Measurements from ENCODE around the gene CFAP46. TPM values are rescaled to one million over a fixed set of nuclear protein-coding genes. Genes with fewer than 3 reads are reported as not detected.

CFAP46 gene
- total RNA-seq, 2 experiments from 2014 or later: 0.34 TPM; not detected in 1

DNA sequence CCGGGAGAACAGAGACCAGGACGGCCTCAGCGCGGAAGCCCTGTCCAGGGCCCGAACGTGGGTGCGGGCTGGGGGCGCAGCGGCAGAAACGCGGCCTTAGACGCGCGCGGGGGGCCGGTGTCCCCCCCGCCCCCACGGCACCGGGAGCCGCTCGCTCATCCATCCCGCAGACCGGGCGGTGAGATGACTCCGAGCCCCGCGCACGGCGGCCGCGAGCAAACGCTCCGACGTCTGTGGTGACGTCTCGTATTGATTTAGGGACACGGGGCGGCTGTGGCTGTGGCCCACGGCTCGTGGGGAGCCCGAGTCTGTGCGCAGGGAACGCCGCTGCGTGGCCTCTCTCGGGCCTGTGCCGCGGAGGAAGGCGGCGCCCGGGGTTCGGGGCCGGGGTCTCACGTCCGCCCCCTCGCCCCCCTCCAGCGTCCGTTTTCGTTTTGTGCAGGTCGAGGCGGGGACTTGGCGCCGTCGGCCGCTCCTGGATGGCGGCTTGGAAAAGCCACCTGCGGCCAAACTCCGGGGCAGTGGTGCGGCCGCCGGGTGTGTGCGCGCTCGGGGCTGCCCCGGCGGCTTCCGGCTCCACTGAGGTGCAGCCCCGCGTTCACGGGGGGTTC is 155.4 kb downstream of the CFAP46 start:
- ChIA-PET POLR2A (no interaction called here), CTCF (no interaction called here)
- peaks cover 2% of the 10 kb centered on the region for H3K4me1 Mint-ChIP-seq (ENCODE audit: low read depth)
- no peak overlapping the region for H3K27ac Mint-ChIP-seq
- peaks cover 13% of the 10 kb centered on the region for H3K36me3 Mint-ChIP-seq (ENCODE audit: low read depth)
- TF ChIP-seq, protein P1, sequence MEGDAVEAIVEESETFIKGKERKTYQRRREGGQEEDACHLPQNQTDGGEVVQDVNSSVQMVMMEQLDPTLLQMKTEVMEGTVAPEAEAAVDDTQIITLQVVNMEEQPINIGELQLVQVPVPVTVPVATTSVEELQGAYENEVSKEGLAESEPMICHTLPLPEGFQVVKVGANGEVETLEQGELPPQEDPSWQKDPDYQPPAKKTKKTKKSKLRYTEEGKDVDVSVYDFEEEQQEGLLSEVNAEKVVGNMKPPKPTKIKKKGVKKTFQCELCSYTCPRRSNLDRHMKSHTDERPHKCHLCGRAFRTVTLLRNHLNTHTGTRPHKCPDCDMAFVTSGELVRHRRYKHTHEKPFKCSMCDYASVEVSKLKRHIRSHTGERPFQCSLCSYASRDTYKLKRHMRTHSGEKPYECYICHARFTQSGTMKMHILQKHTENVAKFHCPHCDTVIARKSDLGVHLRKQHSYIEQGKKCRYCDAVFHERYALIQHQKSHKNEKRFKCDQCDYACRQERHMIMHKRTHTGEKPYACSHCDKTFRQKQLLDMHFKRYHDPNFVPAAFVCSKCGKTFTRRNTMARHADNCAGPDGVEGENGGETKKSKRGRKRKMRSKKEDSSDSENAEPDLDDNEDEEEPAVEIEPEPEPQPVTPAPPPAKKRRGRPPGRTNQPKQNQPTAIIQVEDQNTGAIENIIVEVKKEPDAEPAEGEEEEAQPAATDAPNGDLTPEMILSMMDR (IDR thresholded peaks at IDR 0.05): no peak
- H3K27me3 Mint-ChIP-seq: peaks cover 25% of the 10 kb centered on the region
- H3K4me3 Mint-ChIP-seq: no peak overlapping the region
- DNase-seq (no peak), ATAC-seq (no peak)
- H3K9me3 Mint-ChIP-seq: no peaks in the 10 kb centered on the region
- intact Hi-C loops (cut with micrococcal nuclease): no loop called here

DNA sequence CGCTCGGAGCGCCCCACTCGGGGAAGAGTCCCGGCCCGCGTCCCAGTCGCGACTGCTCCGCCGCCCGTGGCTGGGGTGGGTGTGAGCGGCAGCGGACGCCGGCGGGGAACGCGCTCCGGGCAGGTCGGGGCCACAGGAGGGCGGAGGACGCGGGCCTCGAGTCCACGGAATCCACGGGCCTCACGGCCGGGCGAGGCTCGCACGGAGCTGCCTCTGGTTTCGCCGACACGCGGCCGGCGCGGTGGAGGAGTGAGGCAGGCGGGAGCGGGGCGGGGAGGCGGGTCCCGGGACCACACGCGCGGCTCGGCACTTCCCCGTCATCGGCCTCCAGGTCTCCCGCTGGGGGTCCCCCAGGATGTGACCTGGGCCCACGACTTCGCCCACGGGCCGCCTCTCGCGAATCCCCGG is 155.9 kb downstream of the CFAP46 start:
- Mint-ChIP-seq H3K4me3 (no peak overlapping the region), H3K36me3 (ENCODE audit: low read depth) (peaks cover 16% of the 10 kb centered on the region), H3K4me1 (ENCODE audit: low read depth) (peaks cover 2% of the 10 kb centered on the region), H3K9me3 (no peaks in the 10 kb centered on the region), H3K27ac (no peak overlapping the region), H3K27me3 (peaks cover 25% of the 10 kb centered on the region)
- CTCF ChIA-PET: no interaction called here
- no peak for ATAC-seq
- POLR2A ChIA-PET: no interaction called here
- intact Hi-C loops (cut with micrococcal nuclease): no loop called here
- TF ChIP-seq, protein P1 (IDR thresholded peaks at IDR 0.05): no peak
- no peak for DNase-seq

DNA sequence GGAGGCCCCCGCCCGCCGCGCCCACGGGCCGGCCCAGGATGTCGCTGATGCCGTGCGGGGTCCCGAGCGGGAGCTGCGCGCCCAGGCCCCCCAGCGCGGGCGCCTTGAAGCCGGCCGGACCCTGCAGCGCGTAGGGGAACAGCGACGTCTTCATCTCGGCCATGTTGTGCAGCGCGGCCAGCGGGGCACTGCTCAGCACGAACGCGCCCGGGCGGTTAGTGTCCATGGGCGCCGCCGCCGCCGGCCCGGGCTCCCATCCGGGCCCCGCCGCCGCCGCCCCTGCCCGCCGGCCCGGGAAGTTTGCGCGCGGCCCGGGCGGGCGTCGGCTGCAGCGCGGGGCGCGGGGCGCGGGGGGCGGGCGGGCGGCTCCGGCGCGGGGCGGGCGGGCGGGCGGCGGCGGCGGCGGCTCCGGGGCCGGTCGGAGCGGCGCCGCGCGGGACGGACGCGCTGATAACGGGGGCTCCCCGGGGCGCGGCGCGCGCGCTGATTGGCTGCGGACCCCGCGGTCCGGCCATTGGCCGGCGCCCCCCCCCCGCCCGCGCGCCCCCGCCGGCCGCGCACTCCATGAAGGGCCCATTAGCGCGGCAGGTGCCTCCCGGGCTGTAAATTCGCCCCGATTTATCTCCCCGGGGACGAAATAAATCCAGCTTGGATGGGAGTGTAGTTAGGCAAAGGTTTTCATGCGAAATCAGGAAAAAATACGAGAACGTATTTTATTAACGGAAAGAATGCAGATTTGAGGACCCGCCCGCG is 156.5 kb downstream of the CFAP46 start, which contains the start of gene NKX6-2:
TSS of gene NKX6-2 (minus strand) at position 425 of the 753 bp plus-strand sequence. CDS start at position 226, 199 bp downstream.
- peaks cover 25% of the 10 kb centered on the region for H3K27me3 Mint-ChIP-seq
- DNase-seq (no peak), ATAC-seq (no peak)
- POLR2A ChIA-PET: no interaction called here
- TF ChIP-seq, protein P1 (IDR thresholded peaks at IDR 0.05): no peak
- H3K9me3 Mint-ChIP-seq: no peaks in the 10 kb centered on the region
- intact Hi-C loops (cut with micrococcal nuclease): no loop called here
- H3K36me3 Mint-ChIP-seq (ENCODE audit: low read depth): peaks cover 19% of the 10 kb centered on the region
- no peak within 1 kb of the TSS for H3K4me3 Mint-ChIP-seq
- no peak within 1 kb of the TSS for H3K27ac Mint-ChIP-seq
- CTCF ChIA-PET: no interaction called here
- peaks cover 2% of the 10 kb centered on the region for H3K4me1 Mint-ChIP-seq (ENCODE audit: low read depth)

- H3K36me3 Mint-ChIP-seq (ENCODE audit: low read depth): peaks cover 19% of the 10 kb centered on the region
- no peak overlapping the region for H3K4me3 Mint-ChIP-seq
- peaks cover 23% of the 10 kb centered on the region for H3K27me3 Mint-ChIP-seq
- H3K9me3 Mint-ChIP-seq: no peaks in the 10 kb centered on the region
- peaks cover 2% of the 10 kb centered on the region for H3K4me1 Mint-ChIP-seq (ENCODE audit: low read depth)
- ChIA-PET CTCF (no interaction called here), POLR2A (no interaction called here)
- H3K27ac Mint-ChIP-seq: no peak overlapping the region
- TF ChIP-seq, protein P1 (IDR thresholded peaks at IDR 0.05): no peak
- intact Hi-C loops (cut with micrococcal nuclease): no loop called here
- no peak for DNase-seq
- no peak for ATAC-seq
Observed at GRCh38 chr10:132784866-132785722, 157.3 kb downstream of the CFAP46 start.

Measured in activated CD8-positive, alpha-beta T cell treated with anti-CD3 and anti-CD28 coated beads for 36 hours (primary cell).